IMR-90 (cell line): ENCODE results near the gene ACTRT2. TPM values are rescaled to one million over a fixed set of nuclear protein-coding genes. Genes with fewer than 3 reads are reported as not detected.

Source experiments
- ATAC-seq: fragments of 200-7000 bp; cut with Tn5 transposase; 2 replicates; pipeline ENCODE4 v1.9.1; 2020; ENCODE audit warnings: low read depth, mild to moderate bottlenecking, moderate library complexity
- BruUV-seq: library from RNA; stranded (reverse); fragments of 400-500 nt; replicated peaks from 2 replicates; lab custom pipeline; 2021; lab: Mats Ljungman, UMichigan
- CTCF ChIA-PET: fragments of 300-600 bp; formaldehyde crosslinking; extraction: SDS; loops from one replicate; lab custom pipeline; 2021; ENCODE audit warnings: antibody characterized with exemption; lab: Yijun Ruan, JAX
- POLR2A ChIA-PET: fragments of 300-600 bp; sonication (Branson Sonifier 250); formaldehyde crosslinking; loops from one replicate; lab custom pipeline; 2022; ENCODE audit warnings: antibody characterized with exemption; ENCODE audit not compliant: unreplicated experiment; lab: Charles Lee
- DNase-seq: peaks from one replicate; pipeline ENCODE4 v3.0.0; 2013
- H2AFZ ChIP-seq: replicated peaks from 2 replicates; pipeline ENCODE3; 2013; ENCODE audit warnings: low read length, mild to moderate bottlenecking; ENCODE audit not compliant: poor library complexity
- H2AK5ac ChIP-seq: 2 replicates; pipeline ENCODE4 v1.6.1; 2013; ENCODE audit warnings: low read depth, low read length, inconsistent platforms
- H2AK9ac ChIP-seq: replicated peaks from 2 replicates; pipeline ENCODE3; 2013; ENCODE audit warnings: mild to moderate bottlenecking, low read depth, low read length, moderate library complexity; ENCODE audit not compliant: poor library complexity
- H2BK120ac ChIP-seq: 2 replicates; pipeline ENCODE4 v1.6.1; 2013; ENCODE audit warnings: low read depth, low read length, inconsistent platforms
- H2BK15ac ChIP-seq: 3 replicates; pipeline ENCODE4 v1.6.1; 2013; ENCODE audit warnings: low read depth, low read length, inconsistent platforms
- H2BK20ac ChIP-seq: 2 replicates; pipeline ENCODE4 v1.6.1; 2013; ENCODE audit warnings: low read depth, mild to moderate bottlenecking, inconsistent platforms, low read length, moderate library complexity
- H2BK5ac ChIP-seq: 2 replicates; pipeline ENCODE4 v1.6.1; 2013; ENCODE audit warnings: mild to moderate bottlenecking, low read depth, low read length, inconsistent platforms; ENCODE audit not compliant: poor library complexity, severe bottlenecking
- H3K14ac ChIP-seq: replicated peaks from 2 replicates; pipeline ENCODE4 v1.6.1; 2013; ENCODE audit warnings: low read depth, low read length, inconsistent platforms
- H3K18ac ChIP-seq: 2 replicates; pipeline ENCODE4 v1.6.1; 2013; ENCODE audit warnings: low read depth, low read length, control low read depth
- H3K23ac ChIP-seq: 2 replicates; pipeline ENCODE4 v1.6.1; 2013; ENCODE audit warnings: low read depth, low read length, inconsistent platforms
- H3K27ac ChIP-seq: 2 replicates; pipeline ENCODE4 v1.5.1; 2013; ENCODE audit warnings: mild to moderate bottlenecking, control low read depth, low read length; ENCODE audit not compliant: insufficient read depth
- H3K27me3 ChIP-seq: 2 replicates; pipeline ENCODE4 v1.6.1; 2013; ENCODE audit warnings: low read length; ENCODE audit not compliant: control insufficient read depth, insufficient read depth
- H3K36me3 ChIP-seq: 2 replicates; pipeline ENCODE4 v1.6.1; 2013; ENCODE audit warnings: low read length, mixed read lengths; ENCODE audit not compliant: control insufficient read depth, insufficient read depth
- H3K4ac ChIP-seq: 2 replicates; pipeline ENCODE4 v1.6.1; 2013; ENCODE audit warnings: low read depth, low read length, inconsistent platforms
- H3K4me1 ChIP-seq: 2 replicates; pipeline ENCODE4 v1.6.1; 2013; ENCODE audit warnings: low read length, mixed read lengths; ENCODE audit not compliant: control insufficient read depth, insufficient read depth
- H3K4me2 ChIP-seq: 2 replicates; pipeline ENCODE4 v1.6.1; 2013; ENCODE audit warnings: low read depth, mild to moderate bottlenecking, control low read depth, low read length, moderate library complexity
- H3K4me3 ChIP-seq: 2 replicates; pipeline ENCODE4 v1.5.1; 2013; ENCODE audit warnings: low read depth, mild to moderate bottlenecking, control low read depth, low read length, moderate library complexity; ENCODE audit not compliant: insufficient read depth
- H3K56ac ChIP-seq: 2 replicates; pipeline ENCODE4 v1.6.1; 2013; ENCODE audit warnings: low read length, inconsistent platforms; ENCODE audit not compliant: insufficient read depth; ENCODE audit errors: extremely low read depth
- H3K79me1 ChIP-seq, 2 experiments: 2 replicates each; pipeline ENCODE4 v1.6.1; 2013; ENCODE audit warnings: low read length in 2 of 2, inconsistent platforms in 1 of 2, low read depth in 1 of 2
- H3K9ac ChIP-seq: 2 replicates; pipeline ENCODE4 v1.6.1; 2013; ENCODE audit warnings: low read depth, low read length, control low read depth
- H3K9me1 ChIP-seq: 2 replicates; pipeline ENCODE4 v1.6.1; 2013; ENCODE audit warnings: low read length, inconsistent platforms; ENCODE audit not compliant: insufficient read depth
- H3K9me3 ChIP-seq: 2 replicates; pipeline ENCODE4 v1.6.1; 2013; ENCODE audit warnings: low read length; ENCODE audit not compliant: control insufficient read depth, insufficient read depth
- H4K20me1 ChIP-seq: 2 replicates; pipeline ENCODE4 v1.6.1; 2013; ENCODE audit warnings: low read length, inconsistent platforms; ENCODE audit not compliant: insufficient read depth
- H4K5ac ChIP-seq: 2 replicates; pipeline ENCODE4 v1.6.1; 2013; ENCODE audit warnings: mild to moderate bottlenecking, low read depth, low read length, control low read depth
- H4K8ac ChIP-seq, 2 experiments: 2 replicates each; pipeline ENCODE4 v1.6.1; 2013; ENCODE audit warnings: low read depth in 2 of 2, low read length in 2 of 2, control low read depth in 1 of 2, inconsistent platforms in 1 of 2
- H4K91ac ChIP-seq: 2 replicates; pipeline ENCODE4 v1.6.1; 2013; ENCODE audit warnings: low read depth, low read length, inconsistent platforms; ENCODE audit not compliant: insufficient read depth
- BHLHE40 ChIP-seq: fragments of 150-350 bp; IDR thresholded peaks from 2 replicates; pipeline ENCODE4 v1.6.1; 2016; ENCODE audit warnings: mild to moderate bottlenecking, low read depth, low read length
- CEBPB ChIP-seq: IDR thresholded peaks from 2 replicates; pipeline ENCODE4 v1.6.1; 2012; ENCODE audit warnings: low read depth, low read length, improper control_type of control experiment
- CHD1 ChIP-seq: IDR thresholded peaks from 2 replicates; pipeline ENCODE4 v1.6.1; 2012; ENCODE audit warnings: low read depth, low read length, improper control_type of control experiment
- CTCF ChIP-seq: conservative IDR thresholded peaks from 2 replicates; pipeline ENCODE4 v1.5.1; 2012; ENCODE audit warnings: mild to moderate bottlenecking, low read depth, low read length, improper control_type of control experiment
- ELK1 ChIP-seq: fragments of 150-350 bp; IDR thresholded peaks from 2 replicates; pipeline ENCODE4 v1.6.1; 2016; ENCODE audit warnings: low read depth, mild to moderate bottlenecking, low read length, moderate library complexity, borderline replicate concordance
- FOS ChIP-seq: fragments of 150-350 bp; IDR thresholded peaks from 2 replicates; pipeline ENCODE4 v1.6.1; 2016; ENCODE audit warnings: low read depth, low read length
- MAFK ChIP-seq: IDR thresholded peaks from 2 replicates; pipeline ENCODE4 v1.6.1; 2012; ENCODE audit warnings: low read depth, low read length, improper control_type of control experiment
- MAZ ChIP-seq: IDR thresholded peaks from 2 replicates; pipeline ENCODE4 v1.6.1; 2012; ENCODE audit warnings: low read depth, mild to moderate bottlenecking, low read length, improper control_type of control experiment, moderate library complexity, borderline replicate concordance
- MXI1 ChIP-seq: IDR thresholded peaks from 2 replicates; pipeline ENCODE4 v1.6.1; 2012; ENCODE audit warnings: low read depth, mild to moderate bottlenecking, low read length, moderate library complexity, borderline replicate concordance
- NFE2L2 ChIP-seq: fragments of 150-350 bp; IDR thresholded peaks from 2 replicates; pipeline ENCODE4 v1.6.1; 2016; ENCODE audit warnings: low read depth, mild to moderate bottlenecking, low read length
- POLR2A ChIP-seq: IDR thresholded peaks from 2 replicates; pipeline ENCODE4 v1.6.1; 2012; ENCODE audit warnings: mild to moderate bottlenecking, low read depth, low read length
- RAD21 ChIP-seq: IDR thresholded peaks from 2 replicates; pipeline ENCODE4 v1.6.1; 2012; ENCODE audit warnings: low read length, improper control_type of control experiment
- RCOR1 ChIP-seq: IDR thresholded peaks from 2 replicates; pipeline ENCODE4 v1.6.1; 2012; ENCODE audit warnings: mild to moderate bottlenecking, low read length, improper control_type of control experiment; ENCODE audit not compliant: insufficient replicate concordance
- RFX5 ChIP-seq: IDR thresholded peaks from 2 replicates; pipeline ENCODE4 v1.8.0; 2012; ENCODE audit warnings: low read depth, mild to moderate bottlenecking, low read length, moderate library complexity
- SMC3 ChIP-seq: fragments of 150-350 bp; IDR thresholded peaks from 2 replicates; pipeline ENCODE4 v1.6.1; 2016; ENCODE audit warnings: low read depth, mild to moderate bottlenecking, antibody characterized with exemption, low read length, moderate library complexity
- USF2 ChIP-seq: fragments of 150-350 bp; IDR thresholded peaks from 2 replicates; pipeline ENCODE4 v1.6.1; 2017; ENCODE audit warnings: mild to moderate bottlenecking, antibody characterized with exemption, low read length, low read depth
- WGBS, 2 experiments: methylation state at CpG; one replicate each; pipeline versions ENCODE4 v1.1.5 to v1.1.7; 2013; ENCODE audit warnings: missing lambda C conversion rate in 2 of 2; ENCODE audit not compliant: insufficient read length in 1 of 2; ENCODE audit errors: extremely low coverage in 2 of 2; 5-methylcytosine and 5-hydroxymethylcytosine counted together
- dilution Hi-C: fragments of 300-500 bp; cut with HindIII; formaldehyde crosslinking; loops from one replicate; pipeline ENCODE4 v1.14.3; 2018; ENCODE audit warnings: low sequenced_read_pairs; ENCODE audit not compliant: unreplicated experiment
- in situ Hi-C: fragments of 300-500 bp; cut with MboI; formaldehyde crosslinking; loops from 3 replicates; pipeline ENCODE4 v1.14.3; 2019; ENCODE audit warnings: low sequenced_read_pairs, inconsistent platforms, mixed read lengths
- intact Hi-C: fragments of 100-400 bp; cut with micrococcal nuclease; formaldehyde crosslinking; loops from 2 replicates; pipeline ENCODE4 v1.10.0; 2022
- polyA plus RNA-seq, 3 experiments: library from polyadenylated mRNA; depleted of rRNA; stranded (reverse); fragments of >200 nt; gene quantifications; 2 replicates each; pipeline ENCODE4 v1.2.3, GENCODE V29; 2012; ENCODE audit warnings: low replicate concordance in 1 of 3
- total RNA-seq: library from RNA; depleted of rRNA; stranded (reverse); fragments of >200 nt; gene quantifications from 2 replicates; pipeline ENCODE4 v1.2.3, GENCODE V29; 2012

ACTRT2 gene
- total and polyA plus RNA-seq, 2 of the 4 experiments (the other 2 are of a cell fraction), result not detected

GRCh38 chr1:3020263-3020909 lies 881 bp upstream of the ACTRT2 start:
- Histone ChIP-seq H3K4me1 (no peaks in the 10 kb centered on the region), H2BK5ac (no peak overlapping the region), H3K9me1 (no peaks in the 10 kb centered on the region), H3K9me3 (peaks cover 60% of the 10 kb centered on the region), H3K4me3 (no peak overlapping the region), H3K4me2 (no peak overlapping the region), H3K36me3 (no peaks in the 10 kb centered on the region), H2AFZ (no peak overlapping the region), H3K79me1 (no peaks in the 10 kb centered on the region), H4K5ac (no peak overlapping the region), H4K8ac (no peak overlapping the region), H2BK20ac (no peak overlapping the region), H3K27ac (no peak overlapping the region), H3K56ac (no peak overlapping the region), H3K23ac (no peak overlapping the region), H3K14ac (no peak overlapping the region), H4K20me1 (no peaks in the 10 kb centered on the region), H2BK120ac (no peak overlapping the region), H2BK15ac (no peak overlapping the region), H3K18ac (no peak overlapping the region), H4K91ac (no peak overlapping the region), H3K27me3 (no peaks in the 10 kb centered on the region), H2AK5ac (no peak overlapping the region), H3K4ac (no peak overlapping the region), H2AK9ac (no peak overlapping the region), H3K9ac (no peak overlapping the region)
- no peak for ATAC-seq
- POLR2A ChIA-PET, result no interaction called here
- 56% methylated on average over 3 of the region's 12 CpGs; no CpG with 5 or more reads in 1 of the 2 experiments for WGBS, 2 experiments
- no TSS peak for BruUV-seq
- no peak for TF ChIP-seq CEBPB
- no peak for TF ChIP-seq MAFK
- no peak for TF ChIP-seq FOS
- no peak for TF ChIP-seq ELK1
- no peak for TF ChIP-seq RFX5
- no peak for TF ChIP-seq NFE2L2
- no peak for TF ChIP-seq CHD1
- TF ChIP-seq RCOR1, result no peak
- TF ChIP-seq MAZ, result no peak
- TF ChIP-seq CTCF, result no peak
- no peak for TF ChIP-seq SMC3
- TF ChIP-seq BHLHE40, result no peak
- TF ChIP-seq RAD21, result no peak
- no peak for TF ChIP-seq POLR2A
- TF ChIP-seq MXI1, result no peak
- TF ChIP-seq USF2, result no peak
- CTCF ChIA-PET, result no interaction called here
- DNase-seq, result no peak
- intact Hi-C loops (no loop called here), in situ Hi-C loops (no loop called here), dilution Hi-C loops (no loop called here)
